Stimulated activated CD4-positive, alpha-beta T cell treated with anti-CD3 and anti-CD28 coated beads, TNF-alpha, amount 100 ng/mL, for 4 hours (primary cell): Measurements from ENCODE around the gene NOTUM.
"Not testable (repeated sequence)": the region's sequence is repeated elsewhere in the genome, so short reads cannot be mapped to it uniquely, and the experiment has no call there.

Experiments used
- DNase-seq, 3 experiments: peaks; one replicate each; pipeline ENCODE4 v3.0.0-alpha.2; 2020; ENCODE audit warnings: low read depth in 3 of 3

NOTUM gene

GRCh38 chr17:81957691-81958432 lies 3.1 kb downstream of the NOTUM start:
- DNase-seq = no peak

- no peak for DNase-seq
Observed at GRCh38 chr17:81956607-81957589, 4.1 kb downstream of the NOTUM start.

GRCh38 chr17:81955756-81956544 lies 5.0 kb downstream of the NOTUM start:
- DNase-seq = no peak

- DNase-seq = no peak
Observed at GRCh38 chr17:81955058-81955681, 5.8 kb downstream of the NOTUM start.

GRCh38 chr17:81954131-81955057 lies 6.6 kb downstream of the NOTUM start:
- no peak for DNase-seq

GRCh38 chr17:81953443-81953842 lies 7.5 kb downstream of the NOTUM start:
- DNase-seq = not testable (repeated sequence)

- no peak for DNase-seq
Observed at GRCh38 chr17:81952792-81953228, 8.2 kb downstream of the NOTUM start.

DNA sequence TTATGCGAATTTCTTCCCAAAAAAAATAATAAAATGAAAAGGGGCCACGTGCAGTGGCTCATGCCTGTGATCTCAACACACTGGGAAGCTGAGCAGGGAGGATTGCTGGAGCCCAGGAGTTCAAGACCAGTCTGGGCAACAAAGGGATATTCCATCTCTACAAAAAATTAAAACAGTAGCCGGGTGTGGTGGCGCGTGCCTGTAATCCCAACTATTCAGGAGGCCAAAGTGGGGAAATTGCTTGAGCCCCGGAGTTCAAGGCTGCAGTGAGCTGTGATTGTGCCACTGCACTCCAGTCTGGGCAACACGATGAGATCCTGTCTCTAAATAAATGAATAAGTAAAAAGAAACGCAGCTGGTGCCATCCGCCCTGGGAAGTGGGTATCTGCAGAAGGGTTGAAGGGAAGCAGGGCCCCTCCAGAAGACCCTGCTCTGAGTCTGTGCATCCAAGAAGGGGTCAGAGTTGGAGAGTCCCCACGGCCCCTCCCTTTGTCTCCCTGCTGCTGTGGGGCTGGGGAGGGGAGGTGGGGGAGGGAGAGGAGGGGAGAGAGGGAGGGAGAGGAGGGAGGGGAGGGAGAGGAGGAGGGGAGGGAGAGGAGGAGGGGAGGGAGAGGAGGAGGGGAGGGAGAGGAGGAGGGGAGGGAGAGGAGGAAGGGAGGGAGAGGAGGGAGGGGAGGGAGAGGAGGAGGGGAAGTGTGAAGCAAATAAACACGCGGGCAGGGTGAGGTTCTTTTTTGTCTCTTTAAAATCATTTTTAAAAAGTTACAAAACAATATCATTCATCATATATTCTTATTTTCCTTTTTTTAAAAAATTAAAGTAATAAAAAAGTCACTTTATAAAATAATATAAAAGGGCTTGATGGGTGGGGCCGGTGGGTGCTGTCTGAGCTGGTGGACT lies 9.0 kb downstream of the NOTUM start:
- DNase-seq = no peak

- no peak for DNase-seq
Observed at GRCh38 chr17:81950501-81950900, 10.5 kb downstream of the NOTUM start.

DNA sequence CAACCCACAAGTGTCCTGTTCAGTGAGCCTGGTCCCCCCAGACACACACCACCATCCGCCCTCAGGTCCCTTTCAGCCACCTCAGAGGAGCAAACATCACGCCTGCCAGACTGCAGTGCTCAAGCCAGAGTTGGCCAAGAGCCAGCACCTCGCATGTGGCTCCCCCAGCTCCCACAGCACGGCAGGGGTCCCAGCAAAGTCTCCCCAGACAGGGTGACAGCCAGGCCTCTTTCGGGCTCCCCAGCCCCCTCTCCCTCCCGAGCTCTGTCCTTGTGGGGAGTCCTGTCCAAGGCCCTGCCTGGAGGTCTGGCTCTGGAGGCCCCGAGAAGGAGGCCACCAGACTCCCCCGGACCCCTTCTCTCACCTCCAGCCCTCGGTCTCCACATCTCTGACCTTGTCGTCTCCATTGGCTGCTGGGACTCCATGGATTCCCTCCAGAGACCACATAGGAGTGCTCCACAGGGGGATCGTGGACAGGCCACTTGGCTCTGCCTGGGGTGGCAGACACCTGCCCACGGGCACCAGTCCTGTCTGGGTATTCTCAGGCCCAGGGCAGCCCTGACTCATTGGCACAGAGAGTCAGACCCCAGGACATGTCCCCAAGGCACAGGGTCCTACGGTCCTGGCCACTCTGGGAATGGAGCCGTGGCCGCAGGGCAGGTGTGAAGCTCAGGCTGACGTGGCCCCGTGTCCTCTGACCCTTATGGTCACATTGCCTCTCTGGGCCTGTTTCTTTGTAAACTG lies 12.2 kb downstream of the NOTUM start:
- no peak for DNase-seq

GRCh38 chr17:81947189-81947588 lies 13.8 kb downstream of the NOTUM start, which contains the start of gene MYADML2:
TSS of gene MYADML2 (minus strand) at chr17:81947233. CDS start at chr17:81941741, 5,492 bp downstream.
- no peak for DNase-seq

DNA sequence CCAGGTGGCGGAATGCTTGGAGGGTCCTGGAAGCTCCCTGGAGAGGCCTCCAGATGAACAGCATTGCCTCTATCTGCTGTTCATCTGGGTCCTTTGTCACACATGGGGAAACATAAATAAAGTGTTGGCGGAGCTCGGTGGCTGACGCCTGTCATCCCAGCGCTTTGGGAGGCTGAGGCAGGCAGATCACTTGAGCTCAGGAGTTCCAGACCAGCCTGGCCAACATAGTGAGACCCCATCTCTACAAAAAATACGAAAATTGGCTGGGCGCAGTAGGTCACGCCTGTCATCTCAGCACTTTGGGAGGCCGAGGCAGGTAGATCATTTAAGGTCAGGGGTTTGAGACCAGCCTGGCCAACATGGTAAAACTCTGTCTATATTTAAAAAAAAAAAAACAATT lies 16.1 kb downstream of the NOTUM start:
- no peak for DNase-seq

DNA sequence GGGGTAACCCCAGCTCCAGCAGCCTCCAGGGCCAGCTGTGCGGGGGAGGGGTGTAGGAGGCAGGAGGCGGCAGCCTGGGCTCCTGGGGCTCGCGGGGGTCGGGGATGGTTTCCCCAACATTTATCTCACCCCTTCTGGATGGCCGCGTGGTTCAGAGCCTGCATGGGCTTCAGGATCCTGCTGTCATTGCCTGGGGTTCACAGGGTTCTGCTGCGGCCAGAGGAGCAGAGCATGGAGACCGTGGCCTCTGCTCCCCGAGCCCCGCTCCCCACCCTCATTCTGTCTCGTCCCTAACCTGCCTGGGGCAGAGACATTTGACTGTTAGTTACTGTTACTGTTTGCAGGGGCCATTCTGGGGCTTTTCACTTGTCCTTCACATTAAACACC lies 18.8 kb downstream of the NOTUM start:
- no peak for DNase-seq

DNA sequence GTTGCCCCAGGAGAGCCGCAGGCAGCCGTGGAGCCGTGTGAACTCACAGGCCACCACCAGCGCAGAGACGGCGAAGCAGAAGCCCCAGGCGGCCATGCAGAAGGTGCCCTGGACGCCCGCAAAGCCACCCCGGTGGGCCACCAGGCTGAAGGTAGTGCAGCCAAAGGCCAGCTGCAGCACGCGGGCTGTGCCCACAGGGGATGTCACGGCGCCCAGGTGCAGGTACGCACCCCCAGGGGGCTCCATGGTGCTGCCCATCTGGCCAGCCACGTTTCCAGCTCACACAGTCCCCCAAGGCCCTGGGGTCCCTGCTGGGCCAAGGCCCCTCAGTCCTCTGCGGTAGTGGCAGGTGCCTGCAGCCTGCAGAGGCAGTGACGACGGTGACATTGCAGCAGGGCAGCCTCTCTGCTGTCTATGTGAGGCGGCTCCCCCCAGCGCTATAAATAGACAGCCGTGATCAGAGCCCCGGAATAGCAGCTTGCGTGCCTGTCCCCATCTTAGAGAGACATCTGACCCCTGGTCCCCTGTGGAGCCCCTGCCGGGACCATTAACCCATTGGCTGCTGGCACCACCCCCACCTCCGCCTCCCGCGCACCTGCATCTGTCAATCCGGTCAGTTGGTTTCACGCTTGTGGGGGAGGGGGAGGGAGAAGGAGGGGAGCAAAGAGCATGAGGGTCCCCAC lies 19.4 kb downstream of the NOTUM start:
- no peak for DNase-seq

GRCh38 chr17:81940538-81941483 lies 20.2 kb downstream of the NOTUM start:
- no peak for DNase-seq

DNA sequence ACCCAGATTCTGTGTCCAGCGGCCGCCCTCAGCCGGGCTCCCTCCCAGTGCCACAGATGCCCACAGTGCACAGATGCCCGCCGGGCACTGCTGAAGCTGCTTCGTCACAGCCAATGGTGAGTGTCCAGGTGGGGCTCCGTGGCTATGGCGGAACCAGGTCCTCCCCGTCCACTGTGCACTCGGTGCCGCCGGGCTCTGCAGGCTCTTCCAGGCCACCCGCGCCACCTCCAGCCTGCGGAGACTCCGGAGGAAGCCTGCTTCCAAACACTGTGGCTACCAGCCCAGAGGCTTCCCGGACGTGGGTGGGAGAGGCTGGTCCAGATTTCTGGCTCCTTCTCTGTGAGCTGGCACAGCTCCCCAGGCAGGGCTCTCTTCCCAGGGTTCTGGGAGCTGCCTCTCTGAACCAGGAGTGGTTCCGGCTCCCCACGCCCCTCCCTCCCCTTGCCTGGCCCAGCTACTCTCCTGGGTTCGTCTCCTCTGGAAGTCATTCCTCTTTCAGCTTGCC lies 21.1 kb downstream of the NOTUM start:
- no peak for DNase-seq

- no peak for DNase-seq
Observed at GRCh38 chr17:81939218-81939617, 21.8 kb downstream of the NOTUM start.
